Testis (tissue), 3 donors: ENCODE results near the gene DKK1. TPM values are rescaled to one million over a fixed set of nuclear protein-coding genes. Genes with fewer than 3 reads are reported as not detected.

Source experiments
- DNase-seq: peaks from one replicate; pipeline ENCODE4 v3.0.0-alpha.2; 2019
- H3K27ac ChIP-seq, 2 donors: fragments of 200-600 bp; sonication (generic); one replicate each; pipeline ENCODE4 v1.5.1; 2019
- H3K27me3 ChIP-seq: fragments of 200-600 bp; sonication (generic); one replicate; pipeline ENCODE4 v1.5.1; 2019
- H3K36me3 ChIP-seq: fragments of 200-600 bp; sonication (generic); one replicate; pipeline ENCODE4 v1.5.1; 2017; ENCODE audit warnings: low read depth; ENCODE audit errors: missing control alignments
- H3K4me1 ChIP-seq: fragments of 200-600 bp; sonication (generic); one replicate; pipeline ENCODE4 v1.5.1; 2019
- H3K4me3 ChIP-seq, 2 donors: fragments of 200-600 bp; sonication (generic); one replicate each; pipeline ENCODE4 v1.5.1; 2017 to 2019
- H3K9me3 ChIP-seq: fragments of 200-600 bp; sonication (generic); one replicate; pipeline ENCODE4 v1.5.1; 2017
- CTCF ChIP-seq, 3 experiments: fragments of 450-650 bp in 2 of 3; fragments of 200-600 bp in 1 of 3; sonication (generic) in 1 of 3; IDR thresholded peaks; one replicate each; pipeline ENCODE4 v1.5.1; 2016 to 2019; ENCODE audit warnings: antibody characterized with exemption in 3 of 3, mild to moderate bottlenecking in 2 of 3, moderate library complexity in 1 of 3
- POLR2A ChIP-seq: fragments of 450-650 bp; IDR thresholded peaks from one replicate; pipeline ENCODE4 v1.6.1; 2017; ENCODE audit warnings: antibody characterized with exemption, mild to moderate bottlenecking, moderate library complexity
- WGBS, 2 donors: methylation state at CpG; one replicate each; pipeline ENCODE4 v1.1.5; 2018; 5-methylcytosine and 5-hydroxymethylcytosine counted together
- intact Hi-C: fragments of 100-400 bp; cut with DNase I; formaldehyde crosslinking; loops from one replicate; pipeline ENCODE4 v1.15.1; 2023; ENCODE audit warnings: low total_unique reads
- polyA plus RNA-seq: library from polyadenylated mRNA; stranded (reverse); fragments of 350-450 nt; fragmentation: Illumina TruSeq; extraction: RNeasy Lipid Tissue Mini Kit (QIAGEN cat#74804); gene quantifications from one replicate; pipeline ENCODE4 v1.2.3, GENCODE V29; 2014; ENCODE audit warnings: low read depth, low replicate concordance; ENCODE audit not compliant: insufficient read depth
- total RNA-seq, 2 donors: library from RNA; depleted of rRNA; stranded (reverse); fragments of >200 nt; gene quantifications; one replicate each; pipeline ENCODE4 v1.2.3, GENCODE V29; 2016

The DKK1 gene
- total and polyA plus RNA-seq, 3 donors from 2014 or later = 0.69 to 4.1 (median 1.5) TPM

GRCh38 chr10:52283174-52283573 lies 30.9 kb upstream of the DKK1 start:
- 83 to 92% methylated on average over 2 of the region's 2 CpGs for WGBS, 2 donors
- Histone ChIP-seq H3K36me3 (no peaks in the 10 kb centered on the region), H3K27ac (no peak overlapping the region), H3K4me3 (no peak overlapping the region), H3K4me1 (no peaks in the 10 kb centered on the region), H3K27me3 (no peaks in the 10 kb centered on the region), H3K9me3 (no peaks in the 10 kb centered on the region)
- TF ChIP-seq POLR2A (no peak), CTCF (IDR thresholded peaks at IDR 0.05) (no peak)
- DNase-seq = no peak
- intact Hi-C loops = no loop called here

- H3K36me3 ChIP-seq = no peaks in the 10 kb centered on the region
- WGBS, 2 donors = 85 to 92% methylated on average over 2 of the region's 2 CpGs
- no peak for DNase-seq
- TF ChIP-seq POLR2A (no peak), CTCF (IDR thresholded peaks at IDR 0.05) (no peak)
- no peaks in the 10 kb centered on the region for H3K27me3 ChIP-seq
- H3K4me1 ChIP-seq = no peaks in the 10 kb centered on the region
- no peak overlapping the region for H3K27ac ChIP-seq
- H3K4me3 ChIP-seq = no peak overlapping the region
- H3K9me3 ChIP-seq = no peaks in the 10 kb centered on the region
- intact Hi-C loops = no loop called here
These were observed 29.6 kb upstream of the DKK1 start for GRCh38 chr10:52284416-52285013.

GRCh38 chr10:52287866-52288265 lies 26.2 kb upstream of the DKK1 start:
- H3K4me1 ChIP-seq = no peaks in the 10 kb centered on the region
- H3K27ac ChIP-seq = no peak overlapping the region
- no peak for DNase-seq
- no peaks in the 10 kb centered on the region for H3K36me3 ChIP-seq
- intact Hi-C loops = no loop called here
- no peaks in the 10 kb centered on the region for H3K9me3 ChIP-seq
- no peaks in the 10 kb centered on the region for H3K27me3 ChIP-seq
- TF ChIP-seq POLR2A (no peak), CTCF (IDR thresholded peaks at IDR 0.05) (no peak)
- no peak overlapping the region for H3K4me3 ChIP-seq
- 88 to 96% methylated on average over 1 of the region's 1 CpG for WGBS, 2 donors

- no peak for DNase-seq
- Histone ChIP-seq H3K36me3 (no peaks in the 10 kb centered on the region), H3K27me3 (no peaks in the 10 kb centered on the region), H3K9me3 (no peaks in the 10 kb centered on the region), H3K4me1 (no peaks in the 10 kb centered on the region), H3K4me3 (no peak overlapping the region), H3K27ac (no peak overlapping the region)
- intact Hi-C loops = no loop called here
- 82% methylated on average over 4 of the region's 4 CpGs for WGBS, 2 donors
- TF ChIP-seq POLR2A = no peak
These were observed 16.3 kb upstream of the DKK1 start for GRCh38 chr10:52297747-52298146.

GRCh38 chr10:52300599-52301277 lies 13.3 kb upstream of the DKK1 start:
- TF ChIP-seq CTCF (IDR thresholded peaks at IDR 0.05) = no peak
- no peak for TF ChIP-seq POLR2A
- Histone ChIP-seq H3K36me3 (no peaks in the 10 kb centered on the region), H3K4me3 (no peak overlapping the region), H3K27me3 (no peaks in the 10 kb centered on the region), H3K27ac (no peak overlapping the region), H3K9me3 (no peaks in the 10 kb centered on the region), H3K4me1 (no peaks in the 10 kb centered on the region)
- DNase-seq = no peak
- WGBS, 2 donors = 88 to 92% methylated on average over 4 of the region's 4 CpGs
- intact Hi-C loops = no loop called here
